Measurements from ENCODE around the gene CLECL1. TPM values are rescaled to one million over a fixed set of nuclear protein-coding genes. Genes with fewer than 3 reads are reported as not detected.

The CLECL1 gene
- total and polyA plus RNA-seq, 2 donors (not counting 3 experiments of a cell fraction or from before 2014, with no cell fraction given): not detected

- TF ChIP-seq CTCF (IDR thresholded peaks at IDR 0.05; ENCODE audit: extremely low read depth in 1 of 2, insufficient read depth in 1 of 2, low read depth in 1 of 2, low read length in 2 of 2): no peak
- no peak for TF ChIP-seq POLR2A (IDR thresholded peaks at IDR 0.05; ENCODE audit: low read depth, low read length)
- no peak for TF ChIP-seq EZH2 (IDR thresholded peaks at IDR 0.05; ENCODE audit: borderline replicate concordance, low read depth, low read length, severe bottlenecking)
- no peak for TF ChIP-seq MYC (IDR thresholded peaks at IDR 0.05; ENCODE audit: low read depth, low read length)
- TF ChIP-seq GATA2 (IDR thresholded peaks at IDR 0.05; ENCODE audit: insufficient read depth, insufficient read length, low read depth, low read length): no peak
- no peak for TF ChIP-seq POLR2AphosphoS5 (IDR thresholded peaks at IDR 0.05; ENCODE audit: insufficient read depth, low read depth, low read length)
- TF ChIP-seq MAX (IDR thresholded peaks at IDR 0.05; ENCODE audit: insufficient read depth, insufficient read length): no peak
- no peak for TF ChIP-seq JUN (IDR thresholded peaks at IDR 0.05; ENCODE audit: borderline replicate concordance, insufficient read depth, insufficient read length, low read depth)
- TF ChIP-seq FOS (IDR thresholded peaks at IDR 0.05; ENCODE audit: borderline replicate concordance, insufficient read depth, low read length): no peak
Measured at GRCh38 chr12:9694241-9694640, 38.7 kb downstream of the CLECL1 start.

More at GRCh38 chr12:9694241-9694640, 38.7 kb downstream of the CLECL1 start:
- FAIRE-seq (no peak), DNase-seq (ENCODE audit: low read depth, low spot score) (no peak)
- ChIA-PET POLR2A (no interaction called here), CTCF (interaction anchor here (1.8 kb wide), 2 partner anchors 14 to 59 kb away, joined by 4 to 8 read pairs; no protein-coding TSS in a partner anchor)
- H3K4me1 ChIP-seq (ENCODE audit: control insufficient read depth, extremely low read depth, insufficient read depth, low read length): peaks cover 2% of the 10 kb centered on the region
- H2AFZ ChIP-seq (ENCODE audit: low read depth, low read length): no peak overlapping the region
- BruUV-seq (replicated peaks): no TSS peak
- H3K9me1 ChIP-seq (replicated peaks; ENCODE audit: control insufficient read depth, extremely low read depth, insufficient read depth, low read length): no peaks in the 10 kb centered on the region
- dilution Hi-C loops (cut with MboI; ENCODE audit: extremely low pct_ligation_motif_present, low sequenced_read_pairs) (no loop called here), intact Hi-C loops (cut with micrococcal nuclease) (no loop called here)
- H4K20me1 ChIP-seq (replicated peaks; ENCODE audit: control insufficient read depth, extremely low read depth, insufficient read depth, low read length): no peaks in the 10 kb centered on the region
- no peak overlapping the region for H3K27ac ChIP-seq (ENCODE audit: insufficient read depth, low read depth, low read length)
- no peaks in the 10 kb centered on the region for H3K79me2 ChIP-seq (ENCODE audit: control insufficient read depth, insufficient read depth, low read length)
- peaks cover 0 to 2% of the 10 kb centered on the region in 2 experiments for H3K36me3 ChIP-seq (ENCODE audit: control insufficient read depth in 2 of 2, extremely low read depth in 1 of 2, insufficient read depth in 2 of 2, low read length in 2 of 2)
- no peak overlapping the region for H3K9ac ChIP-seq (replicated peaks; ENCODE audit: extremely low read depth, insufficient read depth, low read length)
- H3K27me3 ChIP-seq (ENCODE audit: control insufficient read depth in 2 of 2, insufficient read depth in 2 of 2, low read length in 2 of 2): no peaks in the 10 kb centered on the region
- no peak overlapping the region for H3K4me3 ChIP-seq (replicated peaks in 1 of 3; ENCODE audit: insufficient read depth in 1 of 3, low read depth in 1 of 3, low read length in 3 of 3)
- no peaks in the 10 kb centered on the region for H3K9me3 ChIP-seq (replicated peaks; ENCODE audit: control insufficient read depth, insufficient read depth, low read length)
- no peak overlapping the region for H3K4me2 ChIP-seq (ENCODE audit: insufficient read depth, low read length)
